Fibroblast of lung (primary cell): ENCODE data around the gene YJU2. TPM values are rescaled to one million over a fixed set of nuclear protein-coding genes. Genes with fewer than 3 reads are reported as not detected.
"Not testable (repeated sequence)": the region's sequence is repeated elsewhere in the genome, so short reads cannot be mapped to it uniquely, and the experiment has no call there.

Experiments
- DNase-seq, 2 donors: peaks; one replicate each; pipeline versions ENCODE4 v3.0.0 to v3.0.0-alpha.2; 2010; ENCODE audit warnings: low read depth in 2 of 2
- H2AFZ ChIP-seq: 2 replicates; pipeline ENCODE4 v1.5.1; 2012; ENCODE audit warnings: low read length, control low read depth, inconsistent platforms
- H3K27ac ChIP-seq: 2 replicates; pipeline ENCODE4 v1.5.1; 2011; ENCODE audit warnings: low read length, control low read depth; ENCODE audit not compliant: insufficient read depth
- H3K27me3 ChIP-seq: 2 replicates; pipeline ENCODE4 v1.5.1; 2011; ENCODE audit warnings: mild to moderate bottlenecking, low read length; ENCODE audit not compliant: control insufficient read depth, insufficient read depth
- H3K36me3 ChIP-seq: 2 replicates; pipeline ENCODE4 v1.5.1; 2011; ENCODE audit warnings: low read length; ENCODE audit not compliant: control insufficient read depth, insufficient read depth
- H3K4me1 ChIP-seq: 2 replicates; pipeline ENCODE4 v1.5.1; 2011; ENCODE audit warnings: low read length; ENCODE audit not compliant: control insufficient read depth, insufficient read depth; ENCODE audit errors: extremely low read depth
- H3K4me2 ChIP-seq: 2 replicates; pipeline ENCODE4 v1.5.1; 2011; ENCODE audit warnings: low read length, control low read depth; ENCODE audit not compliant: insufficient read depth; ENCODE audit errors: extremely low read depth
- H3K4me3 ChIP-seq, 4 experiments: fragments of 200-600 bp in 1 of 4; sonication (generic) in 1 of 4; replicated peaks in 1 of 4; 2 replicates each; pipeline ENCODE4 v1.5.1; 2011 to 2016; ENCODE audit warnings: low read length in 4 of 4, low read depth in 3 of 4, mild to moderate bottlenecking in 3 of 4, control low read depth in 2 of 4, inconsistent platforms in 1 of 4, mixed read lengths in 1 of 4; ENCODE audit not compliant: insufficient read depth in 1 of 4; ENCODE audit errors: control extremely low read depth in 1 of 4
- H3K79me2 ChIP-seq: 2 replicates; pipeline ENCODE4 v1.5.1; 2012; ENCODE audit warnings: mild to moderate bottlenecking, low read length, inconsistent platforms; ENCODE audit not compliant: control insufficient read depth, insufficient read depth
- H3K9ac ChIP-seq: 2 replicates; pipeline ENCODE4 v1.5.1; 2011; ENCODE audit warnings: mild to moderate bottlenecking, low read length, control low read depth; ENCODE audit not compliant: insufficient read depth
- H3K9me3 ChIP-seq: 2 replicates; pipeline ENCODE4 v1.5.1; 2012; ENCODE audit warnings: low read depth, low read length; ENCODE audit not compliant: control insufficient read depth, insufficient read depth
- H4K20me1 ChIP-seq: 2 replicates; pipeline ENCODE4 v1.5.1; 2011; ENCODE audit warnings: low read length; ENCODE audit not compliant: control insufficient read depth, insufficient read depth; ENCODE audit errors: extremely low read depth
- CTCF ChIP-seq, 2 donors: IDR thresholded peaks in 1 of 2; conservative IDR thresholded peaks in 1 of 2; 1 replicate in 1 of 2; 2 replicates in 1 of 2; pipeline ENCODE4 v1.5.1; 2011 to 2012; ENCODE audit warnings: low read length in 2 of 2, control low read depth in 1 of 2, inconsistent platforms in 1 of 2, low read depth in 1 of 2, mild to moderate bottlenecking in 1 of 2
- EZH2 ChIP-seq: IDR thresholded peaks from 2 replicates; pipeline ENCODE4 v1.5.1; 2012; ENCODE audit warnings: low read length, control low read depth, mild to moderate bottlenecking; ENCODE audit errors: missing control alignments
- polyA plus RNA-seq, 2 donors: library from polyadenylated mRNA; depleted of rRNA in 1 of 2; stranded (reverse) in 1 of 2; unstranded in 1 of 2; fragments of >200 nt; gene quantifications; 2 replicates each; pipeline ENCODE4 v1.2.1, GENCODE V29; 2011 to 2012; ENCODE audit warnings: missing spikeins in 1 of 2
- total RNA-seq: library from RNA; depleted of rRNA; stranded (reverse); fragments of >200 nt; gene quantifications from 2 replicates; pipeline ENCODE4 v1.2.1, GENCODE V29; 2014

The YJU2 gene
- total and polyA plus RNA-seq, 2 donors (not counting 1 experiment from before 2014, with no cell fraction given), result 10.7 to 14.7 TPM

GRCh38 chr19:4234142-4234861 lies 12.6 kb upstream of the YJU2 start:
- H2AFZ ChIP-seq, result no peak overlapping the region
- no peak overlapping the region for H3K9ac ChIP-seq
- H3K27me3 ChIP-seq, result no peaks in the 10 kb centered on the region
- no peaks in the 10 kb centered on the region for H3K4me1 ChIP-seq
- TF ChIP-seq CTCF (conservative IDR thresholded peaks at IDR 0.05 in 1 of 2, IDR thresholded peaks at IDR 0.05 in 1 of 2; ENCODE audit: low read depth in 1 of 2, low read length in 2 of 2) (no peak), EZH2 (no peak)
- no peaks in the 10 kb centered on the region for H3K79me2 ChIP-seq
- no peaks in the 10 kb centered on the region for H4K20me1 ChIP-seq
- H3K27ac ChIP-seq, result no peak overlapping the region
- no peak overlapping the region for H3K4me3 ChIP-seq
- no peaks in the 10 kb centered on the region for H3K9me3 ChIP-seq
- H3K4me2 ChIP-seq, result no peak overlapping the region
- DNase-seq, result no peak
- no peaks in the 10 kb centered on the region for H3K36me3 ChIP-seq

- Histone ChIP-seq H3K9me3 (no peaks in the 10 kb centered on the region), H3K27me3 (no peaks in the 10 kb centered on the region), H3K4me2 (no peak overlapping the region), H3K27ac (no peak overlapping the region), H3K9ac (no peak overlapping the region), H3K79me2 (no peaks in the 10 kb centered on the region), H3K4me1 (no peaks in the 10 kb centered on the region), H4K20me1 (no peaks in the 10 kb centered on the region), H3K36me3 (no peaks in the 10 kb centered on the region), H3K4me3 (no peak overlapping the region), H2AFZ (no peak overlapping the region)
- DNase-seq, result no peak
- TF ChIP-seq EZH2 (no peak), CTCF (conservative IDR thresholded peaks at IDR 0.05 in 1 of 2, IDR thresholded peaks at IDR 0.05 in 1 of 2; ENCODE audit: low read depth in 1 of 2, low read length in 2 of 2) (no peak)
Observed at GRCh38 chr19:4234862-4235201, 12.0 kb upstream of the YJU2 start.

GRCh38 chr19:4237510-4237909 lies 9.4 kb upstream of the YJU2 start:
- H3K27me3 ChIP-seq, H2AFZ ChIP-seq, H3K9me3 ChIP-seq, H3K36me3 ChIP-seq, H3K9ac ChIP-seq, H3K4me1 ChIP-seq, H3K79me2 ChIP-seq, H3K27ac ChIP-seq, H4K20me1 ChIP-seq, H3K4me3 ChIP-seq, DNase-seq, H3K4me2 ChIP-seq: not testable (repeated sequence)
